NCI-H1105 (cell line): Measurements from ENCODE around the gene TBX2.

Experiments
- DNase-seq: peaks from one replicate; lab custom pipeline; 2025; lab: John Stamatoyannopoulos, UW

The TBX2 gene

GRCh38 chr17:61402073-61402541 is 2.5 kb downstream of the TBX2 start:
- DNase-seq: no peak

- DNase-seq: peak; percentile 67
These were observed 3.5 kb downstream of the TBX2 start for GRCh38 chr17:61402978-61403800.

GRCh38 chr17:61403801-61404662 is 4.4 kb downstream of the TBX2 start:
- no peak for DNase-seq

DNA sequence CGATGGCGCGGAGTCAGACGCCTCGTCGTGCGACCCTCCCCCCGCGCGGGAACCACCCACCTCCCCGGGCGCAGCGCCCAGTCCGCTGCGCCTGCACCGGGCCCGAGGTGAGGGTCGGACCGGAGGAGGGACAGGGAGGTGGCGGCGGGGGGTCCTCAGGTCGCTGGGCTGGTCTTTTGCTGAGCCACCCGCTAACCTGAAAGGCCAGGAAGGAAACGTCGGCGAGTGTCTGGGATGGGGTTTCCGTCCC is 4.9 kb downstream of the TBX2 start:
- DNase-seq: no peak

GRCh38 chr17:61404913-61405685 is 5.5 kb downstream of the TBX2 start:
- DNase-seq: no peak

GRCh38 chr17:61405686-61406536 is 6.3 kb downstream of the TBX2 start:
- DNase-seq: no peak

- no peak for DNase-seq
These were observed 6.8 kb downstream of the TBX2 start for GRCh38 chr17:61406537-61406845.

- no peak for DNase-seq
These were observed 7.6 kb downstream of the TBX2 start for GRCh38 chr17:61406971-61407911.

DNA sequence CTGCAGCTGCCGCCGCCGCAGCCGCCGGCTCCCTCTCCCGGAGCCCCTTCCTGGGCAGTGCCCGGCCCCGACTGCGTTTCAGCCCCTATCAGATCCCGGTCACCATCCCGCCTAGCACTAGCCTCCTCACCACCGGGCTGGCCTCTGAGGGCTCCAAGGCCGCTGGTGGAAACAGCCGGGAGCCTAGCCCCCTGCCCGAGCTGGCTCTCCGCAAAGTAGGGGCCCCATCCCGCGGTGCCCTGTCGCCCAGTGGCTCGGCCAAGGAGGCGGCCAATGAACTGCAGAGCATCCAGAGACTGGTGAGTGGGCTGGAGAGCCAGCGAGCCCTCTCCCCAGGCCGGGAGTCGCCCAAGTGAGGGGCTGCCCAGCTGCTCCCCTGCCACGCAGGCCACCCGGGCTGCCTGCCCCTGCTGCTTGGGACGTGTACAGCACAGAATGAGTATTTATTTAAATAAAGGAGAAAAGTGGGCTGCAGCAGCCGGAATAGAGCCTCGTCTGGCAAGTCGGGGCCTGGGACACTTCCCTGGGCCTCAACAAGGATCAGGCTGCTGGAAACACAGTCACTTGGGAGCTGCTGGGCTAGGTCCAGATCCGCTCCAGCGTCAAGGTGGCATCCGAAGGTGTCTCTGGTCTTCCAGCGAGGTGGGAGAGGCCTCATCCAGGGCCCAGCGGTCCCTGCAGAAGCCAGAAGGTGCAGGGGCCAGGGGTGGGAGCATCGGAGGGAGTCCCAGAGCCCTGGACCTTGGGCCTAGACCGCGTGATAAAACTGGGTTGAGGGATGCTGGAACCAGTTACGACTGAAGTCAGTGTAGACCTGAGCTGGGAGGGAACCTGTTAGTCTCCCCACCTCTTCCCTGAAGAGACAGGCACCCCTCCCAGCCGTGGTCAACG is 8.8 kb downstream of the TBX2 start:
- DNase-seq: no peak

GRCh38 chr17:61409301-61410112 is 9.9 kb downstream of the TBX2 start:
- peak; percentile 31 for DNase-seq

DNA sequence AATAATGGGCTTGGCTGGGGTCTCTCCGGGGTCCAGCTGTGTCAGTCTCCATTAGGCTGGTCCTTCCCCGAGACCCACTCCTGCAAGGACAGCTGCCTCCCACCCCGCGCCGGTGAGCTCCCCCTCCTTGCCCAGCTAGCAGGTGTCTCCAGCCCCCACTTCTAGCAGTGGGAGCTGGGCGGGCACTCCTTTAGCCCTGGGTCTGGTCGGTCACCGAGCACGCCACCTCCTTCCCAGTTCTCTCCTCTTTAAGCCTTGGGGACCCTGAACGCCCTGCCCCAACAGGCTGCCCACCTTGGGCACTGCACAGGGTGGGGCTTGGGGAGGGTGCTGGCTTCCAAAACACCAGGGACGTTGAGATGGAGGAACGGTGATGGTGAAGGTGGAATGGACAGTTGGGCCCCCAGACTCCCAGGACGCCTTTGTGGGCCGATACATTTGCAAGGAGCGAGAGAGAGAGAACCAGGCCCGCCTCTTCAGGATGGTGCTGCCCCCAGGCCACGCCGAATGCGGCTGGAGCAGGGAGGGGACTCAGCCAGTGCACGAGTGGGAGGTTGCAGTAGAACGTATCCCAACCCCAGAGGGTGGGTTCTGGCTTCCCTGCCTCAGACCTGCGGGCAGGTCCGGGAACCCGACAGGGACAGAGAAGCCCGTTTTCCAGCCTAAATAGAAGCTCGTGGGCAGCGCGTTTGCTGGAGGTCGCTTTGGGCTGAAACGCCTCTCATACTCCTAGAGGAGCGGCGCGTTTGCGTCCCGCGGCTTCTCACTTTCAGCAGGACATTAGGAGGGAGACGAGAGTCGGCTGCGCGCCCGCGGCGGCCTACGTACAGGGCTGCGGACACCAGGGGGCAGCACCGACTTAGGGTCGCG is 10.7 kb downstream of the TBX2 start:
- DNase-seq: peak; percentile 19

DNA sequence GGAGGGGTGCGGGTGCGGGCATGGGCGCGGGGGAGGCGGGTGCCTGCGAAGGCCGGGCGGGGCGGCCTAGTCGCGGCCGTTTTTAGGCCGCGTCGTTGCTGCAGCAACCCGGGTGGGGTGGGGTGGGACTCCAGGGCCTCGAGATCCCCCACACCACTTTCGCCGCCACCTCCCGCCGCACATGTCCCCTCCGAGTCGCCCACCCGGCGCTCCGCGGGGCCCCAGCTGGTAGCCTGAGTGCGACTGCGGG is 11.3 kb downstream of the TBX2 start:
- DNase-seq: no peak

DNA sequence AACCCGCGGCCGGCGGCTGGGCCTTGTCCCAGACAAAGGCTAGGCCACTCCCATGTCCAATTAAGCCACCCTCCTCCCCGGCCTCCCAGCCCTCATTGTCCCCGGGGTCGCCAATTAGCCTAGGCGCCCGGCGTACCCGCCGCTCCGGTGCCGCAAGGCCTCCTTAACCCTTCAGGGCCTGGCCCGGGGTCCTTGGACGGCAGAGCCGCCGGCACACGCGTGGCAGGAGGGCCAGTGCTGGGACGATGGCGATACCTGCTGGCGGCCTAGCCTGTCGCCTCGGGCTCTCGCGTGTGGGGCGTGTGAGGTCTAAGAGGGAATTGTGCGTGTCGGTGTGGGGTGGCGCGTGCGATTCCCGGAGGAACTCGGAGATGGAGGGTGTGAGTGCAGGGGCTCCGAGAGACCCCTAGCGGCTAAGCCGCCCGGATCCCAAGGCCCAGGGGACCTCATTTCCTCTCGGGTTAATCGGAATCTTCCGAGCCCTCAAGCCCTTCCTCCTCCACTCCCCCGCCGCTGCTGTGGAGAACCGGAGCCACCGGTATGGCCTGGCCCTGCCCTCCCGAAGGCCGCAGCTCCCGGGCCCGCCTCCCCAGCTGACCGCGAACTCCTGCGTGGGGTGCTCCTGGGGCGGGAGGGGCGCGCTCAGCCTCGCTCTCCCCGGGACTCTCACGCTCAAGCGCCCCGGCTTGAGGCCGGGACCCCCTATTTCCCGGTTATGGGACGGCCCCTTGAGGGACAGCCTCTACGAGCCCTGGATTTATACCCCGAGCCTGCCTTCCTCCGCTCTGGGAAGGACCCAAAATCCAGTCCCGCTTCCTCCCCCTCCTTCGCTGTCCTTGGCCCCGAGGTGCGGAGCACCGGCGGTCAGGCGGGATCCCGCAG is 11.9 kb downstream of the TBX2 start:
- no peak for DNase-seq

GRCh38 chr17:61412143-61412859 is 12.7 kb downstream of the TBX2 start:
- peak; percentile 48 for DNase-seq

GRCh38 chr17:61412860-61413660 is 13.4 kb downstream of the TBX2 start:
- peak; percentile 31 for DNase-seq
